Chondrocyte (in vitro differentiated cells): ENCODE data around the gene EXPH5. TPM values are rescaled to one million over a fixed set of nuclear protein-coding genes. Genes with fewer than 3 reads are reported as not detected.

Experiments
- DNase-seq: peaks from one replicate; pipeline ENCODE4 v3.0.0; 2021; ENCODE audit warnings: mixed read lengths, low spot score
- H3K27ac Mint-ChIP-seq: one replicate; pipeline ENCODE4 v1.8.0; 2021; ENCODE audit warnings: mild to moderate bottlenecking, moderate library complexity, mixed read lengths; ENCODE audit not compliant: unreplicated experiment
- H3K27me3 Mint-ChIP-seq: 2 replicates; pipeline ENCODE4 v1.8.0; 2021; ENCODE audit warnings: low read depth, mixed read lengths
- H3K36me3 Mint-ChIP-seq: 2 replicates; pipeline ENCODE4 v1.8.0; 2021; ENCODE audit warnings: low read depth, mixed read lengths
- H3K4me1 Mint-ChIP-seq: 2 replicates; pipeline ENCODE4 v1.8.0; 2021; ENCODE audit warnings: low read depth, mild to moderate bottlenecking, mixed read lengths
- H3K4me3 Mint-ChIP-seq: one replicate; pipeline ENCODE4 v1.8.0; 2021; ENCODE audit warnings: mild to moderate bottlenecking, moderate library complexity, mixed read lengths; ENCODE audit not compliant: unreplicated experiment
- H3K9me3 Mint-ChIP-seq: 2 replicates; pipeline ENCODE4 v1.8.0; 2021; ENCODE audit warnings: low read depth, mixed read lengths
- total RNA-seq: library from RNA; stranded (reverse); gene quantifications from 3 replicates; pipeline ENCODE4 v1.2.1, GENCODE V29; 2021
- TF ChIP-seq, protein P1 (sequence below): fragments of 200-600 bp; sonication (generic); IDR thresholded peaks from 2 replicates; pipeline ENCODE4 v1.5.0; 2021; ENCODE audit warnings: antibody characterized with exemption, mild to moderate bottlenecking, moderate library complexity

EXPH5 gene
- total RNA-seq, 1 donor from 2014 or later = 1.1 TPM

DNA sequence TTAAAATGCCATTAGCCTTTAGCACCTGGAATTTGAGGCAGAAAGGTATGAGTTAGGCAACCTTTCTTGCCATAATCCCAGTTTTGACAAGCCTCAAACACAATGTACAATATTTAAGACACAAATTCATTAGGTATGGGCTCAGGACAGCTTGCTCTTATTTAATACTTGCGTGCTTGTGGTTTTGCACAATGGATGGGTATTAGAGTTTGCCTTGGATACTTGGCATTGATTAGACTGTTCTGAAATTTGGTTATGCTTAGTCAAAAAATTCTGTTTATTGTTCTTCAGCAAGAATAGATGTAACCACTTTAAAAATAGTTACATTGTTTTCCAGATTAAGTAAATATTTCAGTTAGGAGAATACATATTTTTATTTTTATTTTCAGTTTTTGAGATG lies 120.9 kb downstream of the EXPH5 start:
- H3K36me3 Mint-ChIP-seq = peaks cover 17% of the 10 kb centered on the region
- no peak for DNase-seq
- no peaks in the 10 kb centered on the region for H3K27me3 Mint-ChIP-seq
- H3K4me3 Mint-ChIP-seq = no peak overlapping the region
- no peaks in the 10 kb centered on the region for H3K9me3 Mint-ChIP-seq
- no peak overlapping the region for H3K27ac Mint-ChIP-seq
- TF ChIP-seq, protein P1, sequence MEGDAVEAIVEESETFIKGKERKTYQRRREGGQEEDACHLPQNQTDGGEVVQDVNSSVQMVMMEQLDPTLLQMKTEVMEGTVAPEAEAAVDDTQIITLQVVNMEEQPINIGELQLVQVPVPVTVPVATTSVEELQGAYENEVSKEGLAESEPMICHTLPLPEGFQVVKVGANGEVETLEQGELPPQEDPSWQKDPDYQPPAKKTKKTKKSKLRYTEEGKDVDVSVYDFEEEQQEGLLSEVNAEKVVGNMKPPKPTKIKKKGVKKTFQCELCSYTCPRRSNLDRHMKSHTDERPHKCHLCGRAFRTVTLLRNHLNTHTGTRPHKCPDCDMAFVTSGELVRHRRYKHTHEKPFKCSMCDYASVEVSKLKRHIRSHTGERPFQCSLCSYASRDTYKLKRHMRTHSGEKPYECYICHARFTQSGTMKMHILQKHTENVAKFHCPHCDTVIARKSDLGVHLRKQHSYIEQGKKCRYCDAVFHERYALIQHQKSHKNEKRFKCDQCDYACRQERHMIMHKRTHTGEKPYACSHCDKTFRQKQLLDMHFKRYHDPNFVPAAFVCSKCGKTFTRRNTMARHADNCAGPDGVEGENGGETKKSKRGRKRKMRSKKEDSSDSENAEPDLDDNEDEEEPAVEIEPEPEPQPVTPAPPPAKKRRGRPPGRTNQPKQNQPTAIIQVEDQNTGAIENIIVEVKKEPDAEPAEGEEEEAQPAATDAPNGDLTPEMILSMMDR = no peak
- H3K4me1 Mint-ChIP-seq = peaks cover 5% of the 10 kb centered on the region

DNA sequence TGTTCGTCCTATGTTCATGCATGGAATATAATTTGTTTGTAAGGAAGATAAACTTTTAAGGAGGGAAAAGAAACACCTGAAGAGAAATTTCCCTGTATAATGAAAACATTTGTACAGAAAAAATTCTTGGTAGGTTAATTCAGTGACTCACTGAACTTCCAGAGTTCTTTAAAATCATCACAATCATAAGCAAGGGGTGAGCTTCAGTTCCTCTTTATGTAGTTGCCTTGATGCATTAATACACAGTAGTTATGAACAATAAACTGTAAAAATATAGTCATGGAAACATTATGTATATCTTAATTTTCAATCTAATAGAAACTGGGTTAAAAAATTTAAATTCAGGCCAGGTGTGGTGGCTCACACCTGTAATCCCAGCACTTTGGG lies 125.1 kb downstream of the EXPH5 start:
- Mint-ChIP-seq H3K4me1 (peaks cover 13% of the 10 kb centered on the region), H3K4me3 (no peak overlapping the region), H3K27me3 (no peaks in the 10 kb centered on the region), H3K27ac (no peak overlapping the region), H3K36me3 (peaks cover 1% of the 10 kb centered on the region), H3K9me3 (no peaks in the 10 kb centered on the region)
- no peak for DNase-seq
- TF ChIP-seq, protein P1 = no peak

- Mint-ChIP-seq H3K4me1 (peaks cover 13% of the 10 kb centered on the region), H3K27ac (peak within 1 kb of the TSS; percentile 99), H3K36me3 (no peaks in the 10 kb centered on the region), H3K9me3 (no peaks in the 10 kb centered on the region), H3K27me3 (no peaks in the 10 kb centered on the region), H3K4me3 (peak within 1 kb of the TSS; percentile 90)
- peak; percentile 98 for DNase-seq
- TF ChIP-seq, protein P1 = no peak
These were observed 126.3 kb downstream of the EXPH5 start, which contains the start of gene C11orf65 for GRCh38 chr11:108467091-108467823. C11orf65 (minus strand) TSS chr11:108467529; CDS start chr11:108461559, 5,970 bp downstream.

GRCh38 chr11:108466405-108466804 lies 127.2 kb downstream of the EXPH5 start:
- TF ChIP-seq, protein P1 = no peak
- H3K36me3 Mint-ChIP-seq = no peaks in the 10 kb centered on the region
- H3K27ac Mint-ChIP-seq = peak overlapping the region; percentile 99
- peaks cover 13% of the 10 kb centered on the region for H3K4me1 Mint-ChIP-seq
- H3K4me3 Mint-ChIP-seq = peak overlapping the region; percentile 90
- no peaks in the 10 kb centered on the region for H3K27me3 Mint-ChIP-seq
- H3K9me3 Mint-ChIP-seq = no peaks in the 10 kb centered on the region
- no peak for DNase-seq

Other genes with a start within 250 kb of the EXPH5 start
- gene C11orf65, start 126.2 kb downstream of the EXPH5 start, total RNA-seq = not detected in 3 replicates
- 57.9 to 74.8 TPM (median 60.0 TPM) in 3 replicates for gene POGLUT3, start 95.4 kb downstream of the EXPH5 start, total RNA-seq
- gene DDX10, start 71.3 kb upstream of the EXPH5 start, total RNA-seq = 18.9 to 33.3 TPM (median 25.3 TPM) in 3 replicates